Mesendoderm (in vitro differentiated cells): ENCODE results near the gene ST3GAL6.

Experiments
- DNase-seq: peaks from one replicate; pipeline ENCODE4 v3.0.0; 2013
- H2AK5ac ChIP-seq: 2 replicates; pipeline ENCODE4 v1.6.1; 2013; ENCODE audit warnings: low read length, inconsistent platforms
- H2BK120ac ChIP-seq: 2 replicates; pipeline ENCODE4 v1.6.1; 2013; ENCODE audit warnings: low read depth, mild to moderate bottlenecking, low read length, moderate library complexity, mixed read lengths
- H2BK15ac ChIP-seq: replicated peaks from 2 replicates; pipeline ENCODE4 v1.6.1; 2013; ENCODE audit warnings: low read depth, mild to moderate bottlenecking, moderate library complexity
- H2BK5ac ChIP-seq: 2 replicates; pipeline ENCODE4 v1.6.1; 2013; ENCODE audit warnings: low read length, inconsistent platforms
- H3K18ac ChIP-seq: 2 replicates; pipeline ENCODE4 v1.6.1; 2013; ENCODE audit warnings: mild to moderate bottlenecking, low read length, mixed read lengths
- H3K23ac ChIP-seq: one replicate; pipeline ENCODE4 v1.6.1; 2013; ENCODE audit warnings: low read length
- H3K27ac ChIP-seq: 2 replicates; pipeline ENCODE4 v1.5.1; 2013; ENCODE audit warnings: low read depth, mild to moderate bottlenecking, inconsistent platforms, low read length, moderate library complexity
- H3K27me3 ChIP-seq: 2 replicates; pipeline ENCODE4 v1.6.1; 2013; ENCODE audit warnings: low read length, control low read depth, mild to moderate bottlenecking, inconsistent platforms; ENCODE audit not compliant: insufficient read depth, poor library complexity
- H3K36me3 ChIP-seq: 2 replicates; pipeline ENCODE4 v1.6.1; 2013; ENCODE audit warnings: low read length, inconsistent platforms; ENCODE audit not compliant: control insufficient read depth, insufficient read depth
- H3K4ac ChIP-seq: one replicate; pipeline ENCODE4 v1.6.1; 2013; ENCODE audit warnings: low read depth, mild to moderate bottlenecking, low read length, moderate library complexity
- H3K4me1 ChIP-seq: 2 replicates; pipeline ENCODE4 v1.6.1; 2013; ENCODE audit warnings: low read depth, low read length, inconsistent platforms; ENCODE audit not compliant: control insufficient read depth
- H3K4me2 ChIP-seq: 2 replicates; pipeline ENCODE4 v1.6.1; 2013; ENCODE audit warnings: low read length
- H3K4me3 ChIP-seq: 2 replicates; pipeline ENCODE4 v1.5.1; 2013; ENCODE audit warnings: mild to moderate bottlenecking, low read length
- H3K56ac ChIP-seq: one replicate; pipeline ENCODE4 v1.6.1; 2013; ENCODE audit warnings: low read length
- H3K79me1 ChIP-seq: 2 replicates; pipeline ENCODE4 v1.6.1; 2013; ENCODE audit warnings: low read length, inconsistent platforms
- H3K79me2 ChIP-seq: 2 replicates; pipeline ENCODE4 v1.6.1; 2013; ENCODE audit warnings: mild to moderate bottlenecking, low read length; ENCODE audit not compliant: control insufficient read depth, insufficient read depth
- H3K9ac ChIP-seq: 2 replicates; pipeline ENCODE4 v1.6.1; 2013; ENCODE audit warnings: low read length, inconsistent platforms
- H4K5ac ChIP-seq: one replicate; pipeline ENCODE4 v1.6.1; 2013; ENCODE audit warnings: low read length
- H4K8ac ChIP-seq: one replicate; pipeline ENCODE4 v1.6.1; 2013; ENCODE audit warnings: low read depth, mild to moderate bottlenecking, control low read depth, low read length, moderate library complexity
- WGBS: extraction: QIAGEN DNeasy Blood & Tissue Kit; methylation state at CpG from one replicate; pipeline ENCODE4 v1.1.7; 2013; ENCODE audit warnings: low lambda C conversion rate, missing lambda C conversion rate; ENCODE audit not compliant: insufficient coverage; ENCODE audit errors: extremely low coverage; 5-methylcytosine and 5-hydroxymethylcytosine counted together

The ST3GAL6 gene

DNA sequence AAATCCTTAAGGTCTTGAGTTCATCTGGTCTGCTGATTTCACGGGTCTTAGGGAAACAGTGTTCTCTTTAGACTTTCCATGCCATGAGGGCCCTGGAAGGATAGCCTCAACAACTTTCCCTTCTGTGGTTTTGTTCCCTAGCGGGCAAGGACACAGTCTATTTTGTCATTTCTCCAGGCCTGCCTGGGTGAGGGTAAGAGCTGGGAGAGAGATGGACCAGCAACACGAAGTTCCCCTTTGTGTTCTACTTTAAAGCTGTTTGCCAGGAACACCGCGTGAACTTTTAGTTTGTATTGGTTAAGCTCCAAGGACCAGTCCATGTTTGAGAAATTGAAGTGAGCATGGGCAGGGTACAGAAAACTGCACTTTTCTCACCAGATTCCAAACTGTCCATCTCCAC lies 20.9 kb downstream of the ST3GAL6 start:
- Histone ChIP-seq H3K27ac (no peak overlapping the region), H2AK5ac (no peak overlapping the region), H4K5ac (no peak overlapping the region), H3K4me1 (no peaks in the 10 kb centered on the region), H3K79me2 (no peaks in the 10 kb centered on the region), H3K23ac (no peak overlapping the region), H3K56ac (no peak overlapping the region), H4K8ac (no peak overlapping the region), H2BK5ac (no peak overlapping the region), H3K4me3 (no peak overlapping the region), H3K36me3 (no peaks in the 10 kb centered on the region), H3K9ac (no peak overlapping the region), H2BK120ac (no peak overlapping the region), H3K4me2 (no peak overlapping the region), H2BK15ac (no peak overlapping the region), H3K27me3 (no peaks in the 10 kb centered on the region), H3K18ac (no peak overlapping the region), H3K79me1 (no peaks in the 10 kb centered on the region), H3K4ac (no peak overlapping the region)
- no peak for DNase-seq
- WGBS, result no CpG with 5 or more reads among the region's 5 CpGs

DNA sequence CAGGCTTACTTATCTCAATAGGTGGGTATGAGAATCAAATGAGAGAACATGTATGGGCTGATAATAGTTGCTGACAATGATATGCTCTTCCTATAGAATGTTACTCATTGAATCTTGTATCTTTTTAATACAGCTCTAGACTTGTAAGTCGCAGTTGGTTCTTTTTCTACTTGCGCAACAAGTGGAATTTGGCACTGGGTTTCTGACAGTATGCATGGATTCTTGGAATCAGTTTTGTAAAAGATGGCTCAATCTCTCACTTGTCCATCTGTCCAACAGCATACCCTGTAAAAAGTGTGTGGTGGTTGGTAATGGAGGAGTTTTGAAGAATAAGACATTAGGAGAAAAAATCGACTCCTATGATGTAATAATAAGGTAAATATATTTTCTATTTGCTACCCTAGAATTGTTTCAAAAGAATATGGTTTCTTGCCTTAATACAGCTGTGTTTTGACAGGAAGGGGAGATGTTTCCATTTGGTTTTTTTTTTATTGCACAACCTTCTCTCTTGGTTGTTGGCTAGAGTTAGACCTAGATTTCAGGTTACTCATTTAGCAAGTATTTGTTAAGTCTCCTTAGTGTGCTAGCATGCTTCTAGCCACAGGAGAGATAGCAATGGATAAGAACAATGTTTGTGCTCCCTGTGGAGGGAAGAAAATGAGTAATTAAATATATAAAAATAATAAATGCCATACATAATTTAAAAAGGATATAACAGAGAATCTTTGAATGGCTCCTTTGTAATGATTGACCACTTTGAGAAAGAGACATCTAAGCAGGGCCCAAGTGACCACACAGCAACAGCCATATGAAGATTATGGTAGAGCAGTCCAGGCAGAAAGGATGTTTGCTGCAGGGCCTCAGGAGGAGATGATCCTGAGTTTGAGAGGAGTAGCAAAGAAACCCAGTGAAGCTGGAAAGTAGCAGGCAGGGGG lies 21.8 kb downstream of the ST3GAL6 start:
- no peak overlapping the region for H3K27ac ChIP-seq
- H4K5ac ChIP-seq, result no peak overlapping the region
- H3K56ac ChIP-seq, result no peak overlapping the region
- H2BK5ac ChIP-seq, result no peak overlapping the region
- H3K23ac ChIP-seq, result no peak overlapping the region
- no peaks in the 10 kb centered on the region for H3K27me3 ChIP-seq
- no peak overlapping the region for H3K4ac ChIP-seq
- H4K8ac ChIP-seq, result no peak overlapping the region
- WGBS, result no CpG with 5 or more reads among the region's 3 CpGs
- no peaks in the 10 kb centered on the region for H3K79me1 ChIP-seq
- H2AK5ac ChIP-seq, result no peak overlapping the region
- DNase-seq, result peak; percentile 11
- H2BK15ac ChIP-seq, result no peak overlapping the region
- no peaks in the 10 kb centered on the region for H3K79me2 ChIP-seq
- H3K4me1 ChIP-seq, result no peaks in the 10 kb centered on the region
- no peak overlapping the region for H3K18ac ChIP-seq
- no peaks in the 10 kb centered on the region for H3K36me3 ChIP-seq
- H3K4me3 ChIP-seq, result no peak overlapping the region
- no peak overlapping the region for H3K4me2 ChIP-seq
- no peak overlapping the region for H3K9ac ChIP-seq
- H2BK120ac ChIP-seq, result no peak overlapping the region

GRCh38 chr3:98786364-98787006 lies 23.3 kb downstream of the ST3GAL6 start:
- no peak overlapping the region for H2BK120ac ChIP-seq
- no peak overlapping the region for H2BK5ac ChIP-seq
- H3K4ac ChIP-seq, result no peak overlapping the region
- H4K8ac ChIP-seq, result no peak overlapping the region
- no peak overlapping the region for H3K23ac ChIP-seq
- H3K79me2 ChIP-seq, result no peaks in the 10 kb centered on the region
- no peak overlapping the region for H2AK5ac ChIP-seq
- no peak overlapping the region for H4K5ac ChIP-seq
- H2BK15ac ChIP-seq, result no peak overlapping the region
- H3K18ac ChIP-seq, result no peak overlapping the region
- H3K4me3 ChIP-seq, result no peak overlapping the region
- no peaks in the 10 kb centered on the region for H3K79me1 ChIP-seq
- no peak overlapping the region for H3K9ac ChIP-seq
- no CpG with 5 or more reads among the region's 4 CpGs for WGBS
- no peak overlapping the region for H3K56ac ChIP-seq
- H3K36me3 ChIP-seq, result no peaks in the 10 kb centered on the region
- H3K27ac ChIP-seq, result no peak overlapping the region
- H3K4me2 ChIP-seq, result no peak overlapping the region
- H3K27me3 ChIP-seq, result no peaks in the 10 kb centered on the region
- H3K4me1 ChIP-seq, result no peaks in the 10 kb centered on the region
- DNase-seq, result no peak

DNA sequence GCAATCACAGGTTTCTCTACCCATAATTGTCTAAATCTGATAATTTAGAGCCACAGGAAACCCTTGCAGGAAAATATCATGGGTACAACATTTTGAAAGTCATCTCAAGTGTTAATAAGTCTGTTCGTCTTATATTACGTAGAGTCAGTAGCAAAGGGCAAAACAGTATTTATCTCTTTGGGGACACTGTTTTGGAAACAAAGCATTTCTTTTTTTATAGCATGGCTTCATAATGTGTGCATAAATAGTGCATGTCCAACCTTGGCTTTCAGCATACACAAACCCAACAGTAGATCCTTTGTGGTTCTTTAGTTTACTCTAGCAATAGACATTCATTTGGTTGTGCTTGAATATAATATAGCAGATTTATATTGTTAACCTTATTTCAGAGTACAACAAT lies 24.0 kb downstream of the ST3GAL6 start:
- no peak overlapping the region for H3K4ac ChIP-seq
- no peak overlapping the region for H3K56ac ChIP-seq
- H3K18ac ChIP-seq, result no peak overlapping the region
- H3K79me2 ChIP-seq, result no peaks in the 10 kb centered on the region
- DNase-seq, result no peak
- no peak overlapping the region for H2BK15ac ChIP-seq
- H2BK120ac ChIP-seq, result no peak overlapping the region
- no peaks in the 10 kb centered on the region for H3K4me1 ChIP-seq
- no peak overlapping the region for H2AK5ac ChIP-seq
- H3K9ac ChIP-seq, result no peak overlapping the region
- no peak overlapping the region for H4K5ac ChIP-seq
- H3K23ac ChIP-seq, result no peak overlapping the region
- no peak overlapping the region for H2BK5ac ChIP-seq
- no peaks in the 10 kb centered on the region for H3K27me3 ChIP-seq
- H3K4me3 ChIP-seq, result no peak overlapping the region
- no CpG with 5 or more reads among the region's 2 CpGs for WGBS
- no peak overlapping the region for H3K27ac ChIP-seq
- H3K4me2 ChIP-seq, result no peak overlapping the region
- no peaks in the 10 kb centered on the region for H3K79me1 ChIP-seq
- no peaks in the 10 kb centered on the region for H3K36me3 ChIP-seq
- no peak overlapping the region for H4K8ac ChIP-seq

DNA sequence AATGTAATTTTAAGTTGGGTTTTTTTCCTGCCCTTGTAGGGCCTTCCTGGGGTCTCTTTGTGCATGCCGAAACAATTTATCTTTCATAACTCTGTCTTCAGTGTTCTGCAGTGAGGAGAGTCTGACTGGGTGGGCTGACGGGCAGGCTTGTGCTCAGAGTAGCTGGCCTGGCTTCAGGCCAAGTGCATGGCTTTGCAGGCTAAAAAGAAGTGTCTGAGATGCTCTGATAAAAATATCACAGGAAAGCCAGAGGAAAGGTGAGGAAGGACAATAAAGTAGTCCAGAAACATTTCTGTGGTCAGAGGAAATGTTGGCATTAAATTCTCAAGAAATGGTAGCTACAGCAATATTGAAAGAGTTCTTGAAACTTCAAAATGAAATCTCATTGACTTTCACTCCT lies 25.5 kb downstream of the ST3GAL6 start:
- H3K4ac ChIP-seq, result no peak overlapping the region
- no peak overlapping the region for H3K56ac ChIP-seq
- H2BK5ac ChIP-seq, result no peak overlapping the region
- no peaks in the 10 kb centered on the region for H3K36me3 ChIP-seq
- H4K5ac ChIP-seq, result no peak overlapping the region
- no peak overlapping the region for H3K9ac ChIP-seq
- H2AK5ac ChIP-seq, result no peak overlapping the region
- H3K79me2 ChIP-seq, result no peaks in the 10 kb centered on the region
- H3K27me3 ChIP-seq, result no peaks in the 10 kb centered on the region
- no peak overlapping the region for H2BK15ac ChIP-seq
- no peaks in the 10 kb centered on the region for H3K79me1 ChIP-seq
- H4K8ac ChIP-seq, result no peak overlapping the region
- H3K23ac ChIP-seq, result no peak overlapping the region
- no CpG with 5 or more reads among the region's 2 CpGs for WGBS
- H3K18ac ChIP-seq, result no peak overlapping the region
- no peaks in the 10 kb centered on the region for H3K4me1 ChIP-seq
- no peak overlapping the region for H3K4me3 ChIP-seq
- H2BK120ac ChIP-seq, result no peak overlapping the region
- no peak overlapping the region for H3K27ac ChIP-seq
- DNase-seq, result no peak
- no peak overlapping the region for H3K4me2 ChIP-seq
